K562 (cell line): ENCODE measurements around the gene SMIM3. TPM values are rescaled to one million over a fixed set of nuclear protein-coding genes. Genes with fewer than 3 reads are reported as not detected.

Experiments used
- ARID4B ChIP-seq: sonication (generic); formaldehyde crosslinking; IDR thresholded peaks from 2 replicates; pipeline ENCODE4 v1.8.0; 2022; ENCODE audit warnings: mild to moderate bottlenecking, missing genetic modification reagents
- CEBPB ChIP-seq: fragments of 450-650 bp; IDR thresholded peaks from 2 replicates; pipeline ENCODE4 v1.6.1; 2016; ENCODE audit warnings: missing genetic modification characterization, missing compliant biosample characterization
- CSDE1 ChIP-seq, 2 experiments: fragments of 450-650 bp; IDR thresholded peaks; 2 replicates each; pipeline ENCODE4 v1.6.1; 2016; ENCODE audit warnings: mild to moderate bottlenecking in 1 of 2
- GATA2 ChIP-seq: sonication (generic); formaldehyde crosslinking; IDR thresholded peaks from 2 replicates; pipeline ENCODE4 v1.4.0; 2020; ENCODE audit warnings: mild to moderate bottlenecking, missing genetic modification reagents
- GTF2E2 ChIP-seq: fragments of 200-800 bp; sonication (Bioruptor generic); IDR thresholded peaks from 2 replicates; pipeline ENCODE4 v1.6.1; 2016; ENCODE audit warnings: missing genetic modification characterization, missing compliant biosample characterization
- ILK ChIP-seq: fragments of 450-650 bp; IDR thresholded peaks from 2 replicates; pipeline ENCODE4 v1.6.1; 2016; ENCODE audit warnings: missing genetic modification characterization, low read depth, mild to moderate bottlenecking, missing compliant biosample characterization, moderate library complexity, borderline replicate concordance
- KAT7 ChIP-seq: sonication (generic); formaldehyde crosslinking; IDR thresholded peaks from 2 replicates; pipeline ENCODE4 v1.8.0; 2022; ENCODE audit warnings: missing genetic modification reagents, mild to moderate bottlenecking, borderline replicate concordance
- MAZ ChIP-seq, 2 experiments: fragments of 450-650 bp in 1 of 2; sonication (generic) in 1 of 2; formaldehyde crosslinking; IDR thresholded peaks in 1 of 2; conservative IDR thresholded peaks in 1 of 2; 2 replicates each; pipeline versions ENCODE4 v1.4.0 to v1.5.0; 2020; ENCODE audit warnings: mild to moderate bottlenecking in 1 of 2, missing genetic modification reagents in 1 of 2
- POLR2AphosphoS2 ChIP-seq: IDR thresholded peaks from 2 replicates; pipeline ENCODE4 v1.6.1; 2012; ENCODE audit warnings: low read length, improper control_type of control experiment
- POLR2B ChIP-seq: fragments of 450-650 bp; IDR thresholded peaks from 2 replicates; pipeline ENCODE4 v1.6.1; 2018; ENCODE audit warnings: low read depth; ENCODE audit not compliant: partially characterized antibody
- RFX7 ChIP-seq: fragments of 250-450 bp; sonication (Bioruptor Pico); IDR thresholded peaks from 2 replicates; pipeline ENCODE4 v1.5.1; 2021; ENCODE audit warnings: mild to moderate bottlenecking
- SIX5 ChIP-seq, 2 experiments: IDR thresholded peaks; 2 replicates each; pipeline ENCODE4 v1.6.1; 2011; ENCODE audit warnings: low read length in 2 of 2, borderline replicate concordance in 1 of 2, low read depth in 1 of 2, mild to moderate bottlenecking in 1 of 2, moderate library complexity in 1 of 2; ENCODE audit not compliant: insufficient read depth in 1 of 2
- TCF3 ChIP-seq: sonication (generic); formaldehyde crosslinking; IDR thresholded peaks from 2 replicates; pipeline ENCODE4 v1.4.0; 2020; ENCODE audit warnings: mild to moderate bottlenecking, missing genetic modification reagents
- ZFP30 ChIP-seq: fragments of 250-450 bp; sonication (Bioruptor Pico); IDR thresholded peaks from 2 replicates; pipeline ENCODE4 v1.8.0; 2022; ENCODE audit warnings: moderate library complexity, mild to moderate bottlenecking, inconsistent platforms, borderline replicate concordance
- ZNF174 ChIP-seq: fragments of 250-450 bp; sonication (Bioruptor Pico); IDR thresholded peaks from 2 replicates; pipeline ENCODE4 v1.4.0; 2020; ENCODE audit warnings: mild to moderate bottlenecking
- ZNF217 ChIP-seq: sonication (generic); formaldehyde crosslinking; IDR thresholded peaks from 2 replicates; pipeline ENCODE4 v1.8.0; 2022; ENCODE audit warnings: mild to moderate bottlenecking, missing genetic modification reagents
- polyA plus RNA-seq, 8 experiments: library from polyadenylated mRNA; depleted of rRNA in 4 of 8; stranded (reverse) in 5 of 8; unstranded in 3 of 8; fragments of >200 nt; fragmentation: Nextera tagmentation in 2 of 8; fragmentation: Illumina TruSeq in 1 of 8; extraction: Ambion mirVana in 2 of 8; extraction: Trizol in 1 of 8; gene quantifications; 2 replicates each; pipeline versions ENCODE4 v1.2.1 to v1.2.3, GENCODE V29; 2011 to 2014; ENCODE audit warnings: inconsistent platforms in 1 of 8, missing spikeins in 1 of 8
- total RNA-seq, 7 experiments: library from RNA; depleted of rRNA in 6 of 7; stranded (reverse); fragments of >200 nt in 6 of 7; fragmentation: Illumina TruSeq in 2 of 7; extraction: Trizol in 2 of 7; gene quantifications; 2 replicates each; pipeline versions ENCODE4 v1.2.1 to v1.2.3, GENCODE V29; 2011 to 2021; ENCODE audit warnings: low replicate concordance in 1 of 7
- TF ChIP-seq, protein P1 (sequence below): sonication (generic); formaldehyde crosslinking; IDR thresholded peaks from 2 replicates; pipeline ENCODE4 v1.8.1; 2023; ENCODE audit warnings: mild to moderate bottlenecking, missing genetic modification reagents
- TF ChIP-seq, protein P2 (sequence below): fragments of 450-650 bp; IDR thresholded peaks from 2 replicates; pipeline ENCODE4 v1.6.1; 2016; ENCODE audit warnings: antibody characterized with exemption

SMIM3 gene
- total and polyA plus RNA-seq, 9 of the 15 experiments (the other 6 are each of a cell fraction or from before 2014, with no cell fraction given) = 4.1 to 27.7 (median 13.6) TPM

DNA sequence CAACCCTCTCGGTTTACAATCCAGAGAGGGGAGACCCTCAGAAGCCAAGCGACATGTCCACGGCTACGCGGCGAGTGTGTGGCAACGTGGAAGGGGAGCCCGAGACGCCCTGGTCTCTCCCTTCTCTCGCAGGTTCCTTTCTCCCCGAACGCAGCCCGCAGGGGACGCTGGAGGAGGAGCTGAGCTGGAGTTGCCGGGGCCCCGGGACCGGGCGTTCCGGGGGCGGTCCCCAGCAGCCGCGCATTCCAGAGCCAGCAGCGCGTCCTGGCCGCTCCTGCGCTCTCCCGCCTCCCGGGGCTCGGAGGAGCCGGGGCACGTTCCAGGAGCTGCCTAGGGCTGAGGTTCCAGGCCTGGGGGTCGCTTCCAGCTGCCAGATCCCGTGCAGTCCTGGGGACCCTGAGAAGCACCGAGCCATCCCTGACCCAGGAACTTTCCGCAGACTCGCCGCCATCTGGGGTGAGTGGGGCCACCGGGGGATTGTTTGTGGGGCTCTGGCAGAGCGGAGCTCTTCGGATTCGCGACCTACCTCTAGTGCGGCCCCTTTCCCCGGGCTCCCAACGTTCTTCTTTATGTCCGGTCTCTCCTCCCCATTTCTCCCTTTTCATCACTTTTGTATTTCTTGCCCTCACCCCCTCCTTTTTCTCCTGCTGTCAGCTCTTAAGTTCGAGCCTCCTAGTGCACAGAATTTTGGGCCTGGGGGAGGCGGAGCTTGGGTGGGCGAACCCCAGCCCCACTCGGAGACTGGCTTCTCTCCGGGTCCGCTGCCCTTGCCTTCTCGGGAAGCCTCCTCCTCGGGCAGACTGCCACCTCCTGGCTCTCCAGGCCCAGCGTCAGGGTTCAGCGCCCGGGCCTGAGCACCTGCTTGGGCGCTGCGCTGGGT, at the start of gene SMIM3 (continued):
- TF ChIP-seq ARID4B (CRISPR knock-in tag) = no peak
- no peak for TF ChIP-seq CSDE1 (IDR thresholded peaks at IDR 0.05)
- TF ChIP-seq KAT7 (CRISPR knock-in tag) = no peak
- TF ChIP-seq, protein P1, sequence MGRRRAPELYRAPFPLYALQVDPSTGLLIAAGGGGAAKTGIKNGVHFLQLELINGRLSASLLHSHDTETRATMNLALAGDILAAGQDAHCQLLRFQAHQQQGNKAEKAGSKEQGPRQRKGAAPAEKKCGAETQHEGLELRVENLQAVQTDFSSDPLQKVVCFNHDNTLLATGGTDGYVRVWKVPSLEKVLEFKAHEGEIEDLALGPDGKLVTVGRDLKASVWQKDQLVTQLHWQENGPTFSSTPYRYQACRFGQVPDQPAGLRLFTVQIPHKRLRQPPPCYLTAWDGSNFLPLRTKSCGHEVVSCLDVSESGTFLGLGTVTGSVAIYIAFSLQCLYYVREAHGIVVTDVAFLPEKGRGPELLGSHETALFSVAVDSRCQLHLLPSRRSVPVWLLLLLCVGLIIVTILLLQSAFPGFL (CRISPR knock-in tag) = no peak
- no peak for TF ChIP-seq POLR2AphosphoS2
- TF ChIP-seq ZNF217 = no peak
- TF ChIP-seq CEBPB = no peak
- TF ChIP-seq, protein P2, sequence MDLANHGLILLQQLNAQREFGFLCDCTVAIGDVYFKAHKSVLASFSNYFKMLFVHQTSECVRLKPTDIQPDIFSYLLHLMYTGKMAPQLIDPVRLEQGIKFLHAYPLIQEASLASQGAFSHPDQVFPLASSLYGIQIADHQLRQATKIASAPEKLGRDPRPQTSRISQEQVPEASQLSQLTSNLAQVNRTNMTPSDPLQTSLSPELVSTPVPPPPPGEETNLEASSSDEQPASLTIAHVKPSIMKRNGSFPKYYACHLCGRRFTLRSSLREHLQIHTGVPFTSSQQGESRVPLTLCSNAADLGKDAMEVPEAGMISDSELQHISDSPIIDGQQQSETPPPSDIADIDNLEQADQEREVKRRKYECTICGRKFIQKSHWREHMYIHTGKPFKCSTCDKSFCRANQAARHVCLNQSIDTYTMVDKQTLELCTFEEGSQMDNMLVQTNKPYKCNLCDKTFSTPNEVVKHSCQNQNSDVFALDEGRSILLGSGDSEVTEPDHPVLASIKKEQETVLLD = no peak
- peak; percentile 46 for TF ChIP-seq POLR2B
- TF ChIP-seq SIX5 (IDR thresholded peaks at IDR 0.05; ENCODE audit: borderline replicate concordance in 1 of 2, insufficient read depth in 1 of 2, low read depth in 1 of 2, low read length in 2 of 2) = no peak
- no peak for TF ChIP-seq RFX7 (CRISPR knock-in tag)
- no peak for TF ChIP-seq TCF3 (CRISPR knock-in tag)
- TF ChIP-seq ILK = no peak
- TF ChIP-seq ZFP30 (CRISPR knock-in tag) = no peak
- TF ChIP-seq ZNF174 (CRISPR knock-in tag) = no peak
- no peak for TF ChIP-seq GTF2E2 (tag)
- no peak for TF ChIP-seq GATA2 (CRISPR knock-in tag)
- peak in 1 of 2 experiments; percentile 59; a peak in 3 of 4 replicates for TF ChIP-seq MAZ (CRISPR knock-in tag; conservative IDR thresholded peaks at IDR 0.05 in 1 of 2, IDR thresholded peaks at IDR 0.05 in 1 of 2)
